NCI-H524 (cell line): ENCODE measurements around the gene TMPRSS4.
A peak's percentile ranks its signal among the peaks of the same experiment; 100 is the strongest.

Experiments
- DNase-seq, 2 experiments: peaks; one replicate each; lab custom pipeline; 2025; lab: John Stamatoyannopoulos, UW

TMPRSS4 gene

DNA sequence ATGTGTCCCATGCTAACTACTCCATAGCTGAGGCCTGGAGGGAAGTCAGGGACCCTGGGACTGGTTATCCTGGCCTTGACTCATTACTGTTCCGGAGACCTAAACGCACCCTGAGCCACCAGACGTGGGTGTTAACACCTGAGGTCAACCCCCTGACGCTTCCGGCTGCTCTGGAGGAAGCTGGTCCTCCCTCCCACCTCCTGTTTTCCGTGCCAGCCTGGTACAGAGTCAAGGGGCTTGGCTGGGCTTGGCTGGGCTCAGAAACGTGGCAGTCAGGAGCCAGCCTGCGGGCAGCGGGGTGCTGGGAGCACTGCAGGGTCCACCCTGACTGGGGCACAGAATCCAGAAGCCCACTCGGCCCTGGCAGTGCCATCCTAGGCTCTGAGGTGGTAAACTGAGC is 2.6 kb downstream of the TMPRSS4 start:
- DNase-seq: no peak

DNA sequence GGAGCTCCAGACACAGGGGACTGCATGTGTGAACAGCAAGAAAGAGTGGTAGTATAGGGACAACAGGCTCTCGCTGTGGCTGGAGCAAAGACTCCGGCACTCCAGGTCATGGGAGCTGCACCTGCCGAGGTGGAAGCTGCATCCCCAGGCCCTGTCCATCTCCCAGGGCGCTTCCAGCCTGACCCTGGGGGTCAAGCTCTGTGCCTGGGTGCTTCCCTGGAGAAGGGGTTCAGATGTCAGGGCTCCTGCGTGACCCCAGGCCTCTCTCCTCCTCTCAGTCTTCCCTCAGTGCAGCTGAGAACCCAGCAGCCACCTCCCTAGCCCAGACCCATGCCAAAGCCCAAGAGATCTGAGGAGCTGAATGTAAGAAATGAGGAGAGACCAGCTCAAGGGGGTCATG is 3.4 kb downstream of the TMPRSS4 start:
- DNase-seq: no peak

DNA sequence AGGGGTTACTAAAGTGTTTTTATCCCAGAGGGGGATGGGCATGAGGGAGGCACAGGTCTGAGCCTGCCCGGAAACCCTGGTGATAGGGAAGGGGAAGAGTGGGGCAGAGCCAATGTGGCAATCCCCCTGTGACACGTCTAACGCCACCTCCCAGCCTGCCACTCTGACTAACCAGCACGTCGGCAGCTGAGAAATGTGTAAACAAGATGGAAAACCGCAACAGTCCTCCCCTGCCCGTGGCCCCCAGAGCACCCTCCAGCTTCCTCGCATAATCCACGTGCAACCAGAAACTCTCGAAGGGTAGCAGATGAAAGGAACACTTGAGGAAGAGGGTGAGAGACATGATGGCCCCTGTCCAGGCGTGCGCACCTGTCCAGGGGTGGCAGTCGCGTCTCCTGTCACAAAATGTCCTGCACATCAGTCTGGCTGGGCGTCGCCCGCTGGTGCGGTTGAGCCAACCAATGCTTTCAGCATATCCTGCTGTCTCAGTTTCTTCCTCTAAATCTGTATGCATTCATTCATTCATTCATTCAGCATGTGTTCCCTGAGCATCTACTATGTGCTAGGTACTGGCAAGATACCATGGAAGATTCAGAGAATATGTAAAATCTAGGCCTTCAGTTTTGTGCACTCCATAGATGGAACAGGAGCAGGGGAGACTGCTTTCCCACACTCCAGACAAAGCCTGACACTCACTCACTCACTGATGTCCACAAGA is 4.5 kb downstream of the TMPRSS4 start:
- no peak for DNase-seq

DNA sequence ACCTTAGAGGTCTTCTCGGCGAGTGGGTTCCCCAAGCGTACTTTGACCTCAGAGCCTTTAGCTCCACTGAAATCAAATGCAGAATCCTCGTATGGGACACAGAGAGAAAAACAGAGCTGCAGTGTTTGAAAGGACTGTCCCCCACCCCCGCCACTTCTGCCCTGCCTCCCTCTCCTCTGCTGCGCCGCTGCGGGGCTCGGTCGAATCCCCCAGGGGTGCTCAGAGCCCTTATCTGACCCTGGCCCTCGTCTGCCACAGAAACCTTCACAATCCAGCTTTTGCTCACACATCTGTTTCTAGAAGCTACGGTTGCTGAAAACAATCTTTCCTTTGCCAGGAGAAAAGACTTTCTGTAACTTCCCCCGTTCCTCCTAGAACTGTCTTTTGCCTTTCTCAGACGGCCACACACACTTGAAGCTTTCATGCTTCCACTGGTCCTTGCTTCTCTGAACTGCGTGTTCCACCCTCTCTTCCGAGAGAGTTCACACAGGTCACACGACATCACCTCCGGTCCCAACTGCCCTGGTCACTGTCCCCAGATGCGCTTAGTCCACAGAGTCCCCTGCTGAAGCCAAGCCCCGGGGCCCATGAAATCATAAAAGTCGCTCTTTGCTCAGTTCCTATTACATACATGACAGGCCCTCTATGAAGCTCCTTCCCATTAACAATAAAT is 6.1 kb downstream of the TMPRSS4 start:
- DNase-seq: no peak

DNA sequence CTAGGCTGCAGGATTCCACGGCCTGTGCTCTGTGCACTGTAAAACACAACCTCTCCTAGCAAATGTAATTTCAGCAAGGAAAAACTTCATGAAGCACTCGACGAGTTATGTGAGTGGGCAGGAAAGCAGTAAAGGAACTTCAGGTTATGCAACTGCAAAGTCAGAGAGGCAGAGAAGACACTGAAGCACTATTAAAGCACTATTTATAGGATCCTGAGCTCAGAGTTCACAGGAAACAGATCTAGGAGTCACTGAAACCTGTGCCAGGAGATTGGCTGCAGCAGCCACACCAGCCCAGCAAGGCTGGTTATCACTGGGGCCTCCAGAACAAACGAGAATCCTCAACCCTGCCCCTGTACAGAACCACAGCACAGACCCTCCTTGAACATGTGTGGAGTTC is 7.4 kb downstream of the TMPRSS4 start:
- no peak for DNase-seq

DNA sequence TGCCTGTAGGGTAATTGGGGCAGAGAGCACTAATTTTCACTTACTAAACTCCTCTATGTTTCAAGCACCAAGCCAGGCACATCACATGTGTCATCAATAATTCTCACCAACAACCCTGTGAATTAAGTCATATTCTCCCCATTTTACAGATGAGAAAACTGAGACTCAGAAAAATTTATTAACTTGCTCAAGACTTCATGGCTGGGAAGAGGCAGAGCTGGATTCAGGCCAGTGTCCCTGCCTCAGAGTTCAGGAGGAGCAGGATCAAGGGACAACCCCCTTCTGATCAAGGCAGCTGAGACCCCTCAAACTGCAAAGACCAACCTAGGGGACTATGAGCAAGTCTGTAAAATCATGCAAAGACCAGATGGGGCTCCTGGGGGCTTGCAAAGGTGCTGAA is 7.8 kb downstream of the TMPRSS4 start:
- no peak for DNase-seq

DNA sequence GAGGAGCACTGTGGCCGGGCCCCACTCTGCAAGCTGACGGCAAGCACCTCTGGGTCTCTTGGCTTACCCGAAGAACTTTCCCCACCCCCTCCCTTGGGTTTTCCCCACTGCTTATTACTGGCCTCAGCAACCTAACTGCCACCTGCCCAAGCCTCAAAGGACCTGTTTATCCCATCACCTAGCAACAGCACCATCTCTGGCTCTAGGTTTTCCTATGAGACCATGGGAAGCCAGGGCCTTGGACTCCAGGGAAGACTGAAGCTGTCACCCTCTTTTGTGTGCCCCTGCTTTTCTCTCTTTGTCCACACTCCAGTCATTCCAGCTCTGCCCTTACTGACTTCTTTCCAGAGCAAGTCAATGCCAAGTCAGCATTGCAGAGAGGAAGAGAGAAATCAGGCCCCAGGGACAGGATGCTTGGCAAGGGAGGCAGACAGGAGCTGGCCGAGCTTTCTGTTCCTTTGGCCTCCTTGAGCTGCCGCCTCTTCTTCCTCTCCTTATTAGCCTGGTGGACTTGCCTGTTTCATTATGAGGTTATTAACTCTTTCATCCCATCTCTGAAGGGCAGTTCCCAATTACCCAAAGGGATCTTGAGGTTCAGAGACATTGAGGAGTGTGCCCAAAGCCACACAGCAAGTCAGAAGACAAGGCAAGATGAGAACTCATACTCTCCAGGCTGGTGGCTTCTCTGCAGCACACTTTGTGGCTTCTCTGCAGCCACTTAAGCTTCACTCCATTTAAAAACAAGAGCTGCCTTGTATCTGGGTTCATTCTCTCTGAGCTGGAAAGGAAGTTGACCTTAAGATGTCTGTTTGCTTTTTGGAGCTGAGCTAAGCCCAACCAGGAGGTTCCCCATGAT is 10.3 kb downstream of the TMPRSS4 start, which contains the start of gene SMIM35:
TSS of gene SMIM35 (minus strand) at position 51 of the 856 bp plus-strand sequence. CDS start 206 bp downstream, outside the sequence.
- DNase-seq: peak in 1 of 2 experiments; percentile 7

DNA sequence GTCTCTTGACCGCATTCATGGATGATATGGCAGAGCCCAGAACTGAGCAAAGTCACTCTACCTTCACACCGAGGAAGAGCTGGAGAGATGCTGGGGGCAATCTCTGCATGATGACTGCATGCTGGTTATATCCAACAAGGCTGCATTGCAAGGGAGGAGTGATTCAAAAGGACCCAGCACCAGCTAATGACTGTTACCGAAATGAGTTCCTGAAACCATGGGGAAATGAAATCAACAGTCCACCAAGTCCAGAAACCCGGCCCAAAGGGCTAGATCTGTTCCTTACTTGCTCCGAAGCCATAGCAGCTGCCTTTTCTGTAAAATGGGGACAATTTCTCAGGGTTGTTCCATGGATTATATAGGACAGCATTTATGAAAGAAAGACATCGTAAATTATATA is 11.1 kb downstream of the TMPRSS4 start:
- no peak for DNase-seq

DNA sequence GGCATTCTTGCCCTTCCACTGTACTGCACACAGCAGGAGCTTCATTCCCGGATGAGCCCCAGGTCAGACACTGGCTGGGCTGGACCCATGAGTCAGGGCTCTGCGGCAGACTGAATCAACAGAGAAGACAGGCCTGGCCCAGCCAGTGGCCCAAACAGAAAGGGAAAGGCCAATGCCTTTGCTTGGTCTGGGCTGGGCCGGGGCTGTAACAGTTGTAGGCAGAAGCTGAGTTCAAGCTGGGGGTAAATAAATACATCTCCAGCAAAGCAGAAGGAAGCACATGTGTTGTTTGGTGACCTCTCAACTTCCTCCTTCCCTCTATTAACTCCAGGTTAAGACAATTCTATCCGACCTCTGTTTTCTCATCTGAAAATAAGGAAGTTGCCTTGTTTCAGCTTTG is 11.7 kb downstream of the TMPRSS4 start:
- DNase-seq: no peak

DNA sequence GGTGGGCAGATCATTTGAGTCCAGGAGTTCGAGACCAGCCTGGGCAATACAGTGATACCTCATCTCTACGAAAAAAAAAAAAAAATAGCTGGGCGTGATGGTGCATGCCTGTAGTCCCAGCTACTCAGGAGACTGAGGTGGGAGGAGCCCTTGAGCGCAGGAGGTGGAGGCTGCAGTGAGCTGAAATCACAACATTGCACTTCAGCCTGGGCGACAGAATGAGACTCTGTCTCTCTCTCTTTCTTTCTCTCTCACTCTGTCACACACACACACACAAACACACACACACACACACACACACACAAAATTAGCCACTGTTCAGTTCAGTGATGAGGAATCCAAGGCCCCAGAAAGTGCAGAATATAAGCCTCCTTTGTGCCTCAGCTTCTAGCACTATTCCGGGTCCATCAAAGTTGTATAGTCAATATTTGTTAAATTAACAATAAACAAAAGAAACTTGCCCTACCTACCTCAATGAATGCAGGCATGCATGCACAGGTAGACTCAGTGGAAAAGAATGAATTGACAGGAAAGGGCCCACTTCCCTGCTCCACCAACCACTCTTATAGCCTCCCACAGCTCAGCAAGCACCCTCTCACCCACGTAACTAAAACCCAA is 13.8 kb downstream of the TMPRSS4 start:
- DNase-seq: no peak

DNA sequence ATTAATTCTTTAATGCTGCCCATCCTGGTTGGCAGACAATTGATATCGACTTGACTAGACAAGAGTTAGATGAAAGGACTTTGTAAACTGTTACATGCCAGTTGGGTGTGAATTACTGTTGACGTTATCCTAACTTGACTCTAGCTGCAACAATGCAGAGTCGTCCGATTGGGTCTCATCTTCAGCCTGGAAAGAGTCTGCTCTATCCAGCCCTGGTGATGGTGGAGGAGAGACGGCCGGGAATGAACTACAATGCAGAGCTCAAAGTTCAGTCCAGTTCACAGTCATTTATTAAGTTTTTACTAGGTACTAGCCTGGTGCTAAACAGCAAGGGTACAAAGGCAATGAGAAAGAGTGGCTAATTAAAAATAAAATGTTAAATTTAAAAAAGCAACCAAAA is 14.8 kb downstream of the TMPRSS4 start:
- DNase-seq: no peak

DNA sequence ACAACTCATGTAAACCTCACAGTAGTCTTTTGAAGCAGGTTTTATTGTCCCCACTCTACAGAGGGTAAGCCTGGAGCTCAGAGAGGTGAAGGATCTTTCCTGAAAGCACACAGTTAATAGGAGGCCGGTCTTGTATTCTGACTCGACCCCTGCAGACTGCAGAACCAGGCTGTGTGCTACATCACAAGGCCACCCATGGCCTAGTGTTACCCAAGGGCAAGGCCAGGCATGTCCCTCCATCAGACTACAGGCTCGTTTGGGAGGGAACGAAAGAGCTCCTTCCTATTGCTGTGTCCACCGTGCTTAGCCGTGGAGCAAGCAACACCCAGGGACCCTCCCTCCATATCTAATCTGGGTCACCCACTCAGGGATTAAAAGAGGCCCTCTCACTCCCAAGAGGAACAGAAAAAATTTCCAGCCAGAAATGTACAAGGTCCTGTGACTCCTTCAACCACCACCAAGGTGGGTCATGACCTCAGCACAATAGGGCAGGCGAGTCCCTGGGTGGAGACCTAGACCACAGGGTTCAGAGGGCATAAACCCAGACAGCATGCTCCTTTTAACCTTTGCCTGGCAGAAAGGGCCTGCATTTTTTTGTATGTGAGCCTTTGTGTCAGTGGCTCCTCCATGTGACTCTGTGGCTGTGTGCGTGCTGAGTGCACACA is 16.2 kb downstream of the TMPRSS4 start:
- DNase-seq: no peak

DNA sequence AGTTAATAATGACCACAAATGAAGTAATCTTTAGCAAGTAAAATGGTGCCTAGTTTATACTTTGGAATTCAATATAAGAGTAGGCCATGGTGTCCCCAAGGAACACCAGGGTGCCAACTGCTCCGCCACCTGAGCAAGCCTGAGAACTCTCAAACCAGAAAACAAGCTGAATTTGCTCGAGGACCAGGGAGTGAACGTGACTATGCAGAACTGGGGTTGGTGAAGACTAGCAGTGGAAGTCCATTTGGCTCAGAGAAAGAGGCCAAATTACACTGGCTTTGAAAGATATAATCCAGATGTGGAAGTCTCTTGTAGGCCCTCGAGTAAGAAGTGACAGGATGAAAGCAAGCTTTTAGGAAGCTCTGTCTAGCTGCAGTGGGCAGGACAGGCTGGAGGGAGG is 18.6 kb downstream of the TMPRSS4 start:
- DNase-seq: no peak

DNA sequence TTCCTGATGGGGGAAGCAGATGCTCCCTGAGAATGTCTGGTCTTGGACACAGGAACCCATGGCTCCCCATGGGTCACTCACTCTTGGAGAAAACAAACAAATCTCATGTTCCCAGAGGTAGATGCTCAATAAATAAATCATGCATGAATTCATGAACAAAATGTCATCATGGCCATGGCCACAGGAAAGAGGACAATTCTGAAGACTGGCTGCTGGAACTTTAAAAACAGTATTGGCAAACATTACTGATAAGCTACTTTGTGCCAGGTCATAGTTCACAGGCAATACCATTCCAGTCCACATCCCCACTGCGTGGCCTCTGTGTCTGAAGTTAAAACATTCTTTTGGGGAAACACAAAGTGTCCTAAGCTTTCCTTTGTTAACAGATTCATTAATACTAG is 19.1 kb downstream of the TMPRSS4 start:
- no peak for DNase-seq

DNA sequence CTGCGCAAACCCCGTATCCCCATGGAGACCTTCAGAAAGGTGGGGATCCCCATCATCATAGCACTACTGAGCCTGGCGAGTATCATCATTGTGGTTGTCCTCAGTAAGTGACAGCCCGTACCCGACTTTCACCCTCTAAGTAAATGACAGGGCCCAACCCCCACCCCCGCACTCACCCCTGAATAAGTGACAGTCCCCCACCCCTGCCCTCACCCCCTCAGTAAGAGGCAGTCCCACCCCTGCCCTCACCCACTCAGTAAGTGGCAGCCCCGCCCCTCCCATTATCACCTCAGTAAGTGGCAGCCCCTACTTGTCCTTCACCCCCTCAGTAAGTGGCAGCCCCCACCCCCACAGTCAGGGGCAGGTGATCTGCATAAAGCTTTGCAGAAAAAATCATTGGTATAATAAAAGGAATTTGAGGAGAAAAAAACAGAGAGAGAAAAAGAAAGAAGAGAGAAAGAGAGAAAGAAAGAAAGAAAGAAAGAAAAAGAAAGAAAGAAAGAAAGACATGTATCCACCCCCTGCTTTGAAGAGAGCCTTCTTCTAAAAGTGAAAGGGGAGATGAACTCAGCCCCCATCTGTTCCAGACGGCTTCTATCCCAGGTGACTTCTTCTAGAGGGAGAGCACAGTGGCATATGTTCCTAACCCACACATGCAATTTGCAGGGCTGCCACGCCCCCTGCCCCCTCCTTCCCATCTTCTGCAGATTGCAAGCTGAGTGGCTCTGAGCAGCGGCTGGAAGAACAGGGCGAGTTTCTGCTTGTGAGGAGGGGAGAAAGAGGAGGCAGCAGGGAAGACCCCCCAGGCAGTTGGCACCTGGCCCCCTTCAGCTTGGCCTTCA is 22.3 kb downstream of the TMPRSS4 start:
- peak; percentile 95 to 96 for DNase-seq

DNA sequence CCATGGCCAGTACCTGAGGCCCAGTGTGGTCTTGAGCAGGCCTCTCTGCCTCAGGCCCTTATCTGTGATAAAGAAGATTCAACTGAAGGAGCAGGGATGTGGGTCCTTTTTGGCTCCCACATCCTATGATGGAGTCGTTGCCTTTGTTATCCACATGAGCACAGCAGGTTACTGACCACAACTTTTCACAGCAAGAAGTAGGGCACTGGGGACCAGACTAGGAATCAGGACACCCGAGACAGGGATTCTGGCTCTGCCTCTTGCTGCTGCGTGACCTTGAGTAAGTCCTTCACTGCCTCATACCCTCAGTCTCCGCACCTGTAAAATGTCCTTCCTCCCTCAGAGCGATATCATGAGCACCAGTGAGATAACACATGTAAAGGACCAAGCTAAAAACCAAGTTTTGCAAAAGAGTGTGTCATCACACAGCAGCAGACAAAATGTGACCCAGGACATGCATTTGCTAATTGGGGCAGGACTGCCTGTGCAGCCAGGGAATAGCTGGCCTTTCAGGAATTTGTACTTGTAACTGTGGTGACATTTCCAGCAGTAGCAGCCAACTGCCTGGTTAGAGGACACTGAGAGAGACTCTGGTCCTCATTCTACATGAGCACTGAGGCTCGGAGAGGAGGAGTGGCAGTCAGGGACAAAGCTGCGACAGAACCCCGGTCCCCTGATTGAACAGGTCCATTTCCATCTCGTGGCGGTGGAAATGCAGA is 23.1 kb downstream of the TMPRSS4 start:
- no peak for DNase-seq

DNA sequence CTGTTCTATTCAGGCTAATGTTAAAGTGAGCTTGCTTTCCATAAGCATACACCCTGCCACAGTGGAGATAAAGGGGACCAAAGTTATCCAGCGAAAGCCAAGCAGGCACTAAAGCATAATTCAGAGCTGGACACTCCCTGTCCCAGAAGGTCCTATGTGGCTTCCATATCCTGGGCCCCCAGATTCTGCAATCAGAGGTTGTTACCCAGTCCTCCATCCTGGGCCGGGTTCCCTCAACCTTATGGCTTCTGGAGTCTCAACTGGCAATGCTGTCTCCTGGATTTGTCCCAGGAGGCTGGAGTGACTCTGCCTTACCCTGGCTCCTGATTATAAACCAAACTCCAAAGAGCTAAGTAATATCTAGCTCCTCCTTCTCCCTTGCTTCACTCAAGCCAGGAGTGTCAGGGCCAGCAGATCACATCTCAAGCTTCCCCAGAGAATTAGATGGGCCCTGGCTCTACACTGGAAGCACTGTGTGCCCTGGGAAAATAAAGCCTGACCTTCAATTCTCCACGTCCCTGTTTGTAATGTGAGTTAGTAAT is 23.9 kb downstream of the TMPRSS4 start:
- DNase-seq: no peak

DNA sequence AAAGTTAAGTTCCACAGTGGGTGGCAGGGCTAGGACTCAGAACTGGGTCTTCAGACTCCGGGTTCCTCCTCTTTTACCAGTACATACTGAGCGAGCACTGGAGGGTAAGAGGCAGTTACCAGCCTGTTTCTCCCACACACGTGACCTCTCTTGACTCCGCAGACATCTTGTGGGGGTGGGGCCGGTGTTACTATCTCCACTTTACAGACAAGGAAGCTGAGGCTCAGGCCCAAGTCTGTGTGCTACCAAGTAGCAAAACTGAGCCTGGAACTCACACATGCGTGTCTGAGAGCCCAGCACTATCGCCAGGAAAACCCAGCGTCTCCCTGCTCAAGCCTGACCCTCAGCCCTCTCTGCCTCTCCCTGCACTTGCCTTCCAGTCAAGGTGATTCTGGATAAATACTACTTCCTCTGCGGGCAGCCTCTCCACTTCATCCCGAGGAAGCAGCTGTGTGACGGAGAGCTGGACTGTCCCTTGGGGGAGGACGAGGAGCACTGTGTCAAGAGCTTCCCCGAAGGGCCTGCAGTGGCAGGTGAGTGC is 25.9 kb downstream of the TMPRSS4 start:
- DNase-seq: no peak

DNA sequence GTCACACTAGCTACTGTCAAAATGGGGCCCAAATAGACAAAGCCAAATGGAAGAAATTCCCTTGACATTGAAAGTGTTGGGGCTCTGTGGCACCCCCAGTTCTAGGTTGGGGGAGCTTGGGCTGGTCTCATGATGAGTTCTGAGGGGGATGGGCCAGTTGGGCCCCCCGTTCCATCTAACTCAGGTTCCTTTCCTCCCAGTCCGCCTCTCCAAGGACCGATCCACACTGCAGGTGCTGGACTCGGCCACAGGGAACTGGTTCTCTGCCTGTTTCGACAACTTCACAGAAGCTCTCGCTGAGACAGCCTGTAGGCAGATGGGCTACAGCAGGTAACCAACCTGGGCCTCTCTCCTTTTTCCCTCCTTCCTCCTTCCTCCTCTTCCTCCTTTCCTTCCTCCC is 27.6 kb downstream of the TMPRSS4 start:
- DNase-seq: no peak
